SK-N-SH treated with all-trans-retinoic acid at 6 μM for 48 hours (cell line): ENCODE measurements around the gene ARHGAP21.

Experiments
- CSDC2 ChIP-seq: fragments of 250-450 bp; sonication (Bioruptor Pico); IDR thresholded peaks from 2 replicates; pipeline ENCODE4 v1.5.0; 2020; ENCODE audit warnings: mild to moderate bottlenecking, moderate library complexity
- ESRRG ChIP-seq: fragments of 250-450 bp; sonication (Bioruptor Pico); IDR thresholded peaks from 2 replicates; pipeline ENCODE4 v1.6.1; 2021; ENCODE audit warnings: mild to moderate bottlenecking
- ISL1 ChIP-seq: fragments of 250-450 bp; sonication (Bioruptor Pico); IDR thresholded peaks from 2 replicates; pipeline ENCODE4 v2.1.2; 2022; ENCODE audit warnings: mild to moderate bottlenecking, moderate library complexity
- PATZ1 ChIP-seq: fragments of 250-450 bp; sonication (Bioruptor Pico); IDR thresholded peaks from 2 replicates; pipeline ENCODE4 v1.8.0; 2020; ENCODE audit warnings: mild to moderate bottlenecking, moderate library complexity, borderline replicate concordance
- POU6F1 ChIP-seq: fragments of 250-450 bp; sonication (Bioruptor Pico); IDR thresholded peaks from 2 replicates; pipeline ENCODE4 v1.8.0; 2021; ENCODE audit warnings: low read depth, mild to moderate bottlenecking, moderate library complexity, borderline replicate concordance
- PPARA ChIP-seq: fragments of 250-450 bp; sonication (Bioruptor Pico); IDR thresholded peaks from 2 replicates; pipeline ENCODE4 v1.5.0; 2020; ENCODE audit warnings: mild to moderate bottlenecking, borderline replicate concordance
- RARB ChIP-seq: fragments of 250-450 bp; sonication (Bioruptor Pico); IDR thresholded peaks from 2 replicates; pipeline ENCODE4 v1.8.0; 2021; ENCODE audit warnings: mild to moderate bottlenecking, moderate library complexity
- TCF4 ChIP-seq: fragments of 250-450 bp; sonication (Bioruptor Pico); IDR thresholded peaks from 2 replicates; pipeline ENCODE4 v1.8.0; 2021; ENCODE audit warnings: mild to moderate bottlenecking, moderate library complexity, borderline replicate concordance
- ZC3H10 ChIP-seq: fragments of 250-450 bp; sonication (Bioruptor Pico); IDR thresholded peaks from 2 replicates; pipeline ENCODE4 v1.5.1; 2021; ENCODE audit warnings: mild to moderate bottlenecking, moderate library complexity
- ZFP3 ChIP-seq: fragments of 250-450 bp; sonication (Bioruptor Pico); IDR thresholded peaks from 2 replicates; pipeline ENCODE4 v1.5.0; 2020; ENCODE audit warnings: mild to moderate bottlenecking, moderate library complexity
- ZNF70 ChIP-seq: fragments of 450-650 bp; formaldehyde crosslinking; IDR thresholded peaks from 2 replicates; pipeline ENCODE4 v1.5.0; 2020; ENCODE audit warnings: mild to moderate bottlenecking, moderate library complexity
- ZNF8 ChIP-seq: fragments of 450-650 bp; formaldehyde crosslinking; IDR thresholded peaks from 2 replicates; pipeline ENCODE4 v1.5.0; 2020; ENCODE audit warnings: mild to moderate bottlenecking, moderate library complexity

DNA sequence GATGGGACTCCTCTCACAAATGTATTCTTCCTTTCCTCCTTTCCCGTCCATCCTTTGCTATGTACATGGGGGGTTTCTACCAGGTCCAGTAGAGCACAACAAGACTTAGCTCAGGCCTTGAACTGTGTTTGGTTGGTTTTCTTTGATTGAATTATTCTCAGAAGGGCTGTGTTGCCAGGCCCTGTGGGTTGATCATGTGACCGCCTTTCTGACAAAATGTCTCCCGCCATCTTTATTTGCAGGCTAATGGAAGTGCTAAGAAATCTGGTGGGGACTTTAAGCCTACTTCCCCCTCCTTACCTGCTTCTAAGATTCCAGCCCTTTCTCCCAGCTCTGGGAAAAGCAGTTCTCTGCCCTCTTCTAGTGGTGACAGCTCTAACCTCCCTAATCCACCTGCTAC, 178.1 kb downstream of the ARHGAP21 start:
- no peak for TF ChIP-seq CSDC2 (CRISPR knock-in tag)
- TF ChIP-seq ZNF8 (CRISPR knock-in tag) = no peak
- no peak for TF ChIP-seq RARB (CRISPR knock-in tag)
- TF ChIP-seq ZC3H10 = no peak
- TF ChIP-seq TCF4 = no peak
- no peak for TF ChIP-seq ESRRG
- no peak for TF ChIP-seq PATZ1 (CRISPR knock-in tag)
- no peak for TF ChIP-seq PPARA (CRISPR knock-in tag)
- TF ChIP-seq ZNF70 (CRISPR knock-in tag) = no peak
- TF ChIP-seq ISL1 (CRISPR knock-in tag) = no peak
- no peak for TF ChIP-seq ZFP3 (CRISPR knock-in tag)
- no peak for TF ChIP-seq POU6F1 (CRISPR knock-in tag)
